ENCODE data around the gene KRTAP20-2. TPM values are rescaled to one million over a fixed set of nuclear protein-coding genes. Genes with fewer than 3 reads are reported as not detected.

The KRTAP20-2 gene
- total and polyA plus RNA-seq, 10 of the 15 experiments (the other 5 are each of a cell fraction or from before 2014, with no cell fraction given), result not detected

- Histone ChIP-seq H3K4me3 (no peak overlapping the region), H3K36me3 (ENCODE audit: control insufficient read depth in 2 of 2, insufficient read depth in 2 of 2, low read length in 1 of 2) (no peaks in the 10 kb centered on the region), H3K27me3 (replicated peaks in 1 of 2; ENCODE audit: control insufficient read depth in 2 of 2, insufficient read depth in 2 of 2, low read length in 1 of 2) (no peaks in the 10 kb centered on the region), H3K9ac (ENCODE audit: control insufficient read depth, insufficient read depth, low read length) (no peak overlapping the region), H3K79me2 (ENCODE audit: control insufficient read depth, insufficient read depth, low read length) (no peaks in the 10 kb centered on the region), H3K9me3 (replicated peaks; ENCODE audit: control insufficient read depth, insufficient read depth, low read length) (no peaks in the 10 kb centered on the region), H3K27ac (ENCODE audit: control insufficient read depth, insufficient read depth) (no peak overlapping the region), H3K4me2 (ENCODE audit: control insufficient read depth, insufficient read depth) (no peak overlapping the region), H2AFZ (ENCODE audit: control insufficient read depth, low read depth, low read length) (no peak overlapping the region), H4K20me1 (ENCODE audit: control insufficient read depth, insufficient read depth) (no peaks in the 10 kb centered on the region), H3K4me1 (ENCODE audit: control insufficient read depth, insufficient read depth, low read length) (no peaks in the 10 kb centered on the region)
- ATAC-seq (no peak), FAIRE-seq (no peak), DNase-seq (ENCODE audit: low read depth, low spot score) (no peak)
- ChIA-PET RAD21 (ENCODE audit: unreplicated experiment) (no interaction called here), POLR2A (no interaction called here), SMC1A (ENCODE audit: uncharacterized antibody, unreplicated experiment) (interaction anchor here (1.4 kb wide), 1 partner anchor 141 kb away, joined by 3 read pairs; no protein-coding TSS in a partner anchor), CTCF (no interaction called here)
- in situ Hi-C loops (cut with MboI), result no loop called here
- intact Hi-C loops (cut with micrococcal nuclease; ENCODE audit: unreplicated experiment), result no loop called here
- WGBS (ENCODE audit: insufficient coverage, insufficient replicate concordance, low lambda C conversion rate, missing lambda C conversion rate), result 0% methylated on average over 1 of the region's 1 CpG
- TF ChIP-seq CEBPZ (IDR thresholded peaks at IDR 0.05; ENCODE audit: low read depth, low read length) (no peak), ATF2 (IDR thresholded peaks at IDR 0.05; ENCODE audit: low read length) (no peak), PBX3 (IDR thresholded peaks at IDR 0.05; ENCODE audit: insufficient replicate concordance, low read depth, low read length) (no peak), USF2 (IDR thresholded peaks at IDR 0.05; ENCODE audit: borderline replicate concordance, low read depth, low read length) (no peak), USF1 (IDR thresholded peaks at IDR 0.05; ENCODE audit: borderline replicate concordance, extremely low read length, insufficient read depth, low read depth, low read length) (no peak)
- no TSS peak for BruUV-seq (replicated peaks)
Measured at GRCh38 chr21:30646904-30647414, 12.0 kb downstream of the KRTAP20-2 start.
